Tibial nerve (tissue), 4 donors: ENCODE measurements around the gene SPINT3.

ENCODE experiments used
- CTCF ChIP-seq, 5 experiments: fragments of 200-600 bp in 3 of 5; fragments of 450-650 bp in 2 of 5; sonication (generic) in 3 of 5; IDR thresholded peaks; one replicate each; pipeline ENCODE4 v1.5.1; 2016 to 2019; ENCODE audit warnings: antibody characterized with exemption in 5 of 5, mild to moderate bottlenecking in 3 of 5, moderate library complexity in 2 of 5
- EP300 ChIP-seq, 2 donors: sonication (generic); formaldehyde crosslinking; IDR thresholded peaks; one replicate each; pipeline ENCODE4 v1.6.1; 2017; ENCODE audit warnings: antibody characterized with exemption in 2 of 2, mild to moderate bottlenecking in 1 of 2
- POLR2A ChIP-seq, 2 donors: fragments of 450-650 bp; IDR thresholded peaks; one replicate each; pipeline ENCODE4 v1.6.1; 2017; ENCODE audit warnings: antibody characterized with exemption in 2 of 2, mild to moderate bottlenecking in 2 of 2, moderate library complexity in 2 of 2

GRCh38 chr20:45489083-45489531 is 26.3 kb downstream of the SPINT3 start:
- TF ChIP-seq CTCF (IDR thresholded peaks at IDR 0.05) (no peak), POLR2A (IDR thresholded peaks at IDR 0.05) (no peak), EP300 (IDR thresholded peaks at IDR 0.05) (no peak)
